T-helper 9 cell (primary cell): ENCODE results near the gene DNM1.
"Not testable (repeated sequence)": the region's sequence is repeated elsewhere in the genome, so short reads cannot be mapped to it uniquely, and the experiment has no call there.

Source experiments
- DNase-seq: peaks from one replicate; pipeline ENCODE4 v3.0.0-alpha.2; 2020

Gene DNM1

GRCh38 chr9:128253140-128253990 lies 50.2 kb downstream of the DNM1 start:
- no peak for DNase-seq

GRCh38 chr9:128253991-128254346 lies 50.8 kb downstream of the DNM1 start:
- DNase-seq: no peak

GRCh38 chr9:128254362-128254761 lies 51.2 kb downstream of the DNM1 start:
- no peak for DNase-seq

GRCh38 chr9:128254855-128255759 lies 51.9 kb downstream of the DNM1 start:
- DNase-seq: peak; percentile 50

GRCh38 chr9:128257086-128257825 lies 54.1 kb downstream of the DNM1 start:
- DNase-seq: no peak

- DNase-seq: no peak
Measured at GRCh38 chr9:128257907-128258306, 54.7 kb downstream of the DNM1 start.

GRCh38 chr9:128258326-128258725 lies 55.1 kb downstream of the DNM1 start:
- no peak for DNase-seq

- no peak for DNase-seq
Measured at GRCh38 chr9:128259156-128259555, 56.0 kb downstream of the DNM1 start.

GRCh38 chr9:128260340-128260739 lies 57.2 kb downstream of the DNM1 start:
- no peak for DNase-seq

- no peak for DNase-seq
Measured at GRCh38 chr9:128262687-128263086, 59.5 kb downstream of the DNM1 start.

- DNase-seq: no peak
Measured at GRCh38 chr9:128265348-128265847, 62.2 kb downstream of the DNM1 start.

- DNase-seq: no peak
Measured at GRCh38 chr9:128266868-128267590, 63.9 kb downstream of the DNM1 start.

- no peak for DNase-seq
Measured at GRCh38 chr9:128271112-128271511, 67.9 kb downstream of the DNM1 start.

GRCh38 chr9:128271512-128271911 lies 68.3 kb downstream of the DNM1 start:
- no peak for DNase-seq

- no peak for DNase-seq
Measured at GRCh38 chr9:128274245-128274644, 71.1 kb downstream of the DNM1 start.

GRCh38 chr9:128275198-128276007 lies 72.2 kb downstream of the DNM1 start, which contains the start of gene GOLGA2:
Gene GOLGA2, minus strand, starts transcription at chr9:128276007. Its CDS starts 31 bp downstream, at chr9:128275976.
- peak; percentile 10 for DNase-seq

GRCh38 chr9:128276008-128276573 lies 72.9 kb downstream of the DNM1 start, which contains the start of gene SWI5:
Gene SWI5, plus strand, starts transcription at chr9:128276276.
- peak; percentile 100 for DNase-seq

- no peak for DNase-seq
Measured at GRCh38 chr9:128276574-128277270, 73.5 kb downstream of the DNM1 start.

GRCh38 chr9:128279088-128280073 lies 76.2 kb downstream of the DNM1 start:
- not testable (repeated sequence) for DNase-seq
